GM12878 (cell line): ENCODE data around the gene KLHL15. TPM values are rescaled to one million over a fixed set of nuclear protein-coding genes. Genes with fewer than 3 reads are reported as not detected.

Experiments
- CHD1 ChIP-seq: IDR thresholded peaks from 2 replicates; pipeline ENCODE4 v1.6.1; 2012; ENCODE audit warnings: low read depth, low read length, improper control_type of control experiment
- CHD2 ChIP-seq: IDR thresholded peaks from 2 replicates; pipeline ENCODE4 v1.6.1; 2011; ENCODE audit warnings: low read depth, low read length, improper control_type of control experiment, borderline replicate concordance
- CREM ChIP-seq: IDR thresholded peaks from 2 replicates; pipeline ENCODE4 v1.6.1; 2014; ENCODE audit warnings: antibody characterized with exemption, low read depth
- IKZF2 ChIP-seq, 2 experiments: fragments of 450-650 bp; IDR thresholded peaks; 2 replicates each; pipeline ENCODE4 v1.6.1; 2017; ENCODE audit warnings: mild to moderate bottlenecking in 2 of 2, moderate library complexity in 2 of 2
- LARP7 ChIP-seq: fragments of 450-650 bp; IDR thresholded peaks from 2 replicates; pipeline ENCODE4 v1.6.1; 2017; ENCODE audit warnings: mild to moderate bottlenecking
- NBN ChIP-seq: fragments of 450-650 bp; IDR thresholded peaks from 2 replicates; pipeline ENCODE4 v1.6.1; 2016
- NFIC ChIP-seq: IDR thresholded peaks from 2 replicates; pipeline ENCODE4 v1.6.1; 2012; ENCODE audit warnings: low read depth, mild to moderate bottlenecking, inconsistent platforms, low read length, moderate library complexity
- POLR2A ChIP-seq: IDR thresholded peaks from 2 replicates; pipeline ENCODE4 v1.6.1; 2011; ENCODE audit warnings: low read depth, mild to moderate bottlenecking, low read length
- SMC3 ChIP-seq: IDR thresholded peaks from 2 replicates; pipeline ENCODE4 v1.6.1; 2011; ENCODE audit warnings: low read length, improper control_type of control experiment, borderline replicate concordance
- SPI1 ChIP-seq: IDR thresholded peaks from 2 replicates; pipeline ENCODE4 v1.6.1; 2011; ENCODE audit warnings: low read depth, mild to moderate bottlenecking, low read length, moderate library complexity, borderline replicate concordance; ENCODE audit not compliant: insufficient read depth
- TBL1XR1 ChIP-seq: IDR thresholded peaks from 2 replicates; pipeline ENCODE4 v1.6.1; 2012; ENCODE audit warnings: low read depth, low read length, improper control_type of control experiment
- polyA plus RNA-seq, 11 experiments: library from polyadenylated mRNA; depleted of rRNA in 4 of 11; unstranded in 6 of 11; stranded (reverse) in 5 of 11; fragments of >200 nt; fragmentation: Nextera tagmentation in 4 of 11; fragmentation: Illumina TruSeq in 1 of 11; extraction: Ambion mirVana in 4 of 11; extraction: Trizol in 1 of 11; gene quantifications; 1 replicate in 1 of 11; 2 replicates in 10 of 11; pipeline versions ENCODE4 v1.2.1 to v1.2.3, GENCODE V29; 2011 to 2016; ENCODE audit warnings: inconsistent platforms in 2 of 11, missing spikeins in 2 of 11, low read depth in 1 of 11
- total RNA-seq, 4 experiments: library from RNA; depleted of rRNA in 3 of 4; stranded (reverse); fragments of >200 nt in 3 of 4; fragmentation: Illumina TruSeq in 1 of 4; extraction: Trizol in 1 of 4; gene quantifications; 2 replicates each; pipeline versions ENCODE4 v1.2.1 to v1.2.3, GENCODE V29; 2013 to 2021
- TF ChIP-seq, protein P1 (sequence below): fragments of 450-650 bp; IDR thresholded peaks from 2 replicates; pipeline ENCODE4 v1.6.1; 2018; ENCODE audit warnings: mild to moderate bottlenecking, low read depth, moderate library complexity; ENCODE audit not compliant: partially characterized antibody
- TF ChIP-seq, protein P2 (sequence below): fragments of 150-350 bp; IDR thresholded peaks from 2 replicates; pipeline ENCODE4 v1.6.1; 2016; ENCODE audit warnings: low read depth, low read length
- TF ChIP-seq, protein P3 (sequence below): IDR thresholded peaks from 2 replicates; pipeline ENCODE4 v1.6.1; 2012; ENCODE audit warnings: low read length, inconsistent platforms
- TF ChIP-seq, protein P4 (sequence below): IDR thresholded peaks from 2 replicates; pipeline ENCODE4 v1.6.1; 2012; ENCODE audit warnings: mild to moderate bottlenecking, low read depth, low read length
- TF ChIP-seq, protein P5 (sequence below): IDR thresholded peaks from 2 replicates; pipeline ENCODE4 v1.6.1; 2012; ENCODE audit warnings: low read depth, low read length, improper control_type of control experiment

The KLHL15 gene
- total and polyA plus RNA-seq, 10 of the 15 experiments (the other 5 are each of a cell fraction or from before 2014, with no cell fraction given): 1.4 to 7.0 (median 3.7) TPM

DNA sequence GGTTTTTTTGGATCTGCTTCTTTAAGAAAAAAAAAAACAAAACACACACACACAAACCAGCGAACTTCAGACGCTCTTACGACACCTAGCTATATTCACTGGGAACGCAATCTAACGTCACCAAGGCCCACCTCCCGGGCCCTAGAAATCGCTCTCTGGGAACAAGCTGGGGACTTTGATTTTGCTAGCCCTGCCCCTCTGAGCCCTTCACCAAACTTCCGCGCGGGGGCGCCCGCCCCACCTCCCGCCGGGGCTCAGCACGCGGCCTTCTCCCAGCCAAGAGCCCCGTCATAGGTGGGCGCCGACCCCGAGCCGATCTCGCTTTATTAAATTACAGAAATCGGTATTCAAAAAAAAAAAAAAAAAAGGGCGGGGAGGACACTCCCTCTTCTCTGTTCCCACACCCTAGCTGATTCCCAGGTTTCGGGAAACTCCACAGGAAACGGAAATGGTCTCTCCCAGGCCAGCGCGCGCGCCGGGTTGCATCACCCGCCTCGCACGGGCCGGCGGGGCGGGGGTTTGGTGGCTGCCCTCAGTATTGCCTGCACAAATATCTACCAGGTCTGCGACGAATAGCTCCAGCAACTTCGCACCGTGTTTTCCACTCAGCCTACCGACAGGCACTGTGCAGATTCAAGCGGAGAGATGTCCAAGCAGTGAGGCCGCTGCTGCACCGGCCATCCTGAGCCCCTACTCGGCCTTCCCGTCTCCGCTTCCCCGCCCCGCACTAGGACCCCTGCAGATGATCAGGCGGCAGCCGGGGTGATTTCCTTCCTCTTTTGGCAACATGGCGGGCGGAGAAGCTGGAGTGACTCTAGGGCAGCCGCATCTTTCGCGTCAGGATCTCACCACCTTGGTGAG, 27.4 kb upstream of the KLHL15 start, which contains the start of gene EIF2S3 (continued):
- TF ChIP-seq, protein P1, sequence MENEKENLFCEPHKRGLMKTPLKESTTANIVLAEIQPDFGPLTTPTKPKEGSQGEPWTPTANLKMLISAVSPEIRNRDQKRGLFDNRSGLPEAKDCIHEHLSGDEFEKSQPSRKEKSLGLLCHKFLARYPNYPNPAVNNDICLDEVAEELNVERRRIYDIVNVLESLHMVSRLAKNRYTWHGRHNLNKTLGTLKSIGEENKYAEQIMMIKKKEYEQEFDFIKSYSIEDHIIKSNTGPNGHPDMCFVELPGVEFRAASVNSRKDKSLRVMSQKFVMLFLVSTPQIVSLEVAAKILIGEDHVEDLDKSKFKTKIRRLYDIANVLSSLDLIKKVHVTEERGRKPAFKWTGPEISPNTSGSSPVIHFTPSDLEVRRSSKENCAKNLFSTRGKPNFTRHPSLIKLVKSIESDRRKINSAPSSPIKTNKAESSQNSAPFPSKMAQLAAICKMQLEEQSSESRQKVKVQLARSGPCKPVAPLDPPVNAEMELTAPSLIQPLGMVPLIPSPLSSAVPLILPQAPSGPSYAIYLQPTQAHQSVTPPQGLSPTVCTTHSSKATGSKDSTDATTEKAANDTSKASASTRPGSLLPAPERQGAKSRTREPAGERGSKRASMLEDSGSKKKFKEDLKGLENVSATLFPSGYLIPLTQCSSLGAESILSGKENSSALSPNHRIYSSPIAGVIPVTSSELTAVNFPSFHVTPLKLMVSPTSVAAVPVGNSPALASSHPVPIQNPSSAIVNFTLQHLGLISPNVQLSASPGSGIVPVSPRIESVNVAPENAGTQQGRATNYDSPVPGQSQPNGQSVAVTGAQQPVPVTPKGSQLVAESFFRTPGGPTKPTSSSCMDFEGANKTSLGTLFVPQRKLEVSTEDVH: no peak
- peak; percentile 89 to 91 for TF ChIP-seq IKZF2 (IDR thresholded peaks at IDR 0.05)
- peak; percentile 7; the same call in 1 of the 2 replicates for TF ChIP-seq NFIC
- no peak; the same call in 1 of the 2 replicates for TF ChIP-seq LARP7
- TF ChIP-seq, protein P2, sequence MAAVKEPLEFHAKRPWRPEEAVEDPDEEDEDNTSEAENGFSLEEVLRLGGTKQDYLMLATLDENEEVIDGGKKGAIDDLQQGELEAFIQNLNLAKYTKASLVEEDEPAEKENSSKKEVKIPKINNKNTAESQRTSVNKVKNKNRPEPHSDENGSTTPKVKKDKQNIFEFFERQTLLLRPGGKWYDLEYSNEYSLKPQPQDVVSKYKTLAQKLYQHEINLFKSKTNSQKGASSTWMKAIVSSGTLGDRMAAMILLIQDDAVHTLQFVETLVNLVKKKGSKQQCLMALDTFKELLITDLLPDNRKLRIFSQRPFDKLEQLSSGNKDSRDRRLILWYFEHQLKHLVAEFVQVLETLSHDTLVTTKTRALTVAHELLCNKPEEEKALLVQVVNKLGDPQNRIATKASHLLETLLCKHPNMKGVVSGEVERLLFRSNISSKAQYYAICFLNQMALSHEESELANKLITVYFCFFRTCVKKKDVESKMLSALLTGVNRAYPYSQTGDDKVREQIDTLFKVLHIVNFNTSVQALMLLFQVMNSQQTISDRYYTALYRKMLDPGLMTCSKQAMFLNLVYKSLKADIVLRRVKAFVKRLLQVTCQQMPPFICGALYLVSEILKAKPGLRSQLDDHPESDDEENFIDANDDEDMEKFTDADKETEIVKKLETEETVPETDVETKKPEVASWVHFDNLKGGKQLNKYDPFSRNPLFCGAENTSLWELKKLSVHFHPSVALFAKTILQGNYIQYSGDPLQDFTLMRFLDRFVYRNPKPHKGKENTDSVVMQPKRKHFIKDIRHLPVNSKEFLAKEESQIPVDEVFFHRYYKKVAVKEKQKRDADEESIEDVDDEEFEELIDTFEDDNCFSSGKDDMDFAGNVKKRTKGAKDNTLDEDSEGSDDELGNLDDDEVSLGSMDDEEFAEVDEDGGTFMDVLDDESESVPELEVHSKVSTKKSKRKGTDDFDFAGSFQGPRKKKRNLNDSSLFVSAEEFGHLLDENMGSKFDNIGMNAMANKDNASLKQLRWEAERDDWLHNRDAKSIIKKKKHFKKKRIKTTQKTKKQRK: no peak
- TF ChIP-seq, protein P3, sequence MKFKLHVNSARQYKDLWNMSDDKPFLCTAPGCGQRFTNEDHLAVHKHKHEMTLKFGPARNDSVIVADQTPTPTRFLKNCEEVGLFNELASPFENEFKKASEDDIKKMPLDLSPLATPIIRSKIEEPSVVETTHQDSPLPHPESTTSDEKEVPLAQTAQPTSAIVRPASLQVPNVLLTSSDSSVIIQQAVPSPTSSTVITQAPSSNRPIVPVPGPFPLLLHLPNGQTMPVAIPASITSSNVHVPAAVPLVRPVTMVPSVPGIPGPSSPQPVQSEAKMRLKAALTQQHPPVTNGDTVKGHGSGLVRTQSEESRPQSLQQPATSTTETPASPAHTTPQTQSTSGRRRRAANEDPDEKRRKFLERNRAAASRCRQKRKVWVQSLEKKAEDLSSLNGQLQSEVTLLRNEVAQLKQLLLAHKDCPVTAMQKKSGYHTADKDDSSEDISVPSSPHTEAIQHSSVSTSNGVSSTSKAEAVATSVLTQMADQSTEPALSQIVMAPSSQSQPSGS: peak; percentile 69
- peak; percentile 68 for TF ChIP-seq NBN
- peak; percentile 53; the same call in 1 of the 2 replicates for TF ChIP-seq SPI1
- peak; percentile 94 for TF ChIP-seq TBL1XR1
- no peak for TF ChIP-seq CHD1
- TF ChIP-seq, protein P4, sequence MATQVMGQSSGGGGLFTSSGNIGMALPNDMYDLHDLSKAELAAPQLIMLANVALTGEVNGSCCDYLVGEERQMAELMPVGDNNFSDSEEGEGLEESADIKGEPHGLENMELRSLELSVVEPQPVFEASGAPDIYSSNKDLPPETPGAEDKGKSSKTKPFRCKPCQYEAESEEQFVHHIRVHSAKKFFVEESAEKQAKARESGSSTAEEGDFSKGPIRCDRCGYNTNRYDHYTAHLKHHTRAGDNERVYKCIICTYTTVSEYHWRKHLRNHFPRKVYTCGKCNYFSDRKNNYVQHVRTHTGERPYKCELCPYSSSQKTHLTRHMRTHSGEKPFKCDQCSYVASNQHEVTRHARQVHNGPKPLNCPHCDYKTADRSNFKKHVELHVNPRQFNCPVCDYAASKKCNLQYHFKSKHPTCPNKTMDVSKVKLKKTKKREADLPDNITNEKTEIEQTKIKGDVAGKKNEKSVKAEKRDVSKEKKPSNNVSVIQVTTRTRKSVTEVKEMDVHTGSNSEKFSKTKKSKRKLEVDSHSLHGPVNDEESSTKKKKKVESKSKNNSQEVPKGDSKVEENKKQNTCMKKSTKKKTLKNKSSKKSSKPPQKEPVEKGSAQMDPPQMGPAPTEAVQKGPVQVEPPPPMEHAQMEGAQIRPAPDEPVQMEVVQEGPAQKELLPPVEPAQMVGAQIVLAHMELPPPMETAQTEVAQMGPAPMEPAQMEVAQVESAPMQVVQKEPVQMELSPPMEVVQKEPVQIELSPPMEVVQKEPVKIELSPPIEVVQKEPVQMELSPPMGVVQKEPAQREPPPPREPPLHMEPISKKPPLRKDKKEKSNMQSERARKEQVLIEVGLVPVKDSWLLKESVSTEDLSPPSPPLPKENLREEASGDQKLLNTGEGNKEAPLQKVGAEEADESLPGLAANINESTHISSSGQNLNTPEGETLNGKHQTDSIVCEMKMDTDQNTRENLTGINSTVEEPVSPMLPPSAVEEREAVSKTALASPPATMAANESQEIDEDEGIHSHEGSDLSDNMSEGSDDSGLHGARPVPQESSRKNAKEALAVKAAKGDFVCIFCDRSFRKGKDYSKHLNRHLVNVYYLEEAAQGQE: 0 out of 2 replicates have a peak, but pooled peaks have one; percentile 2
- peak; percentile 69 for TF ChIP-seq CREM
- TF ChIP-seq SMC3: peak; percentile 40; the same call in 1 of the 2 replicates
- TF ChIP-seq CHD2: peak; percentile 51
- TF ChIP-seq, protein P5, sequence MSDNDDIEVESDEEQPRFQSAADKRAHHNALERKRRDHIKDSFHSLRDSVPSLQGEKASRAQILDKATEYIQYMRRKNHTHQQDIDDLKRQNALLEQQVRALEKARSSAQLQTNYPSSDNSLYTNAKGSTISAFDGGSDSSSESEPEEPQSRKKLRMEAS: peak; percentile 77
- TF ChIP-seq POLR2A: peak; percentile 99
